Hepatocyte (in vitro differentiated cells): ENCODE measurements around the gene CCDC9B.

Source experiments
- CTCF ChIP-seq: fragments of 200-600 bp; sonication (generic); IDR thresholded peaks from 2 replicates; pipeline ENCODE4 v1.5.1; 2016; ENCODE audit warnings: antibody characterized with exemption, mild to moderate bottlenecking; ENCODE audit not compliant: poor library complexity
- EZH2phosphoT487 ChIP-seq: fragments of 200-600 bp; sonication (generic); IDR thresholded peaks from one replicate; pipeline ENCODE4 v1.6.1; 2018; ENCODE audit warnings: antibody characterized with exemption, mild to moderate bottlenecking, low read depth, moderate library complexity; ENCODE audit not compliant: unreplicated experiment, severe bottlenecking

- no peak for TF ChIP-seq CTCF
- no peak for TF ChIP-seq EZH2phosphoT487
Measured at GRCh38 chr15:40334941-40335795, 5.6 kb downstream of the CCDC9B start.
